GM19395 (cell line): ENCODE data around the gene ANKFN1.

Experiments used
- ATAC-seq: cut with Tn5 transposase; IDR thresholded peaks from one replicate; pipeline ENCODE4 v1.9.1; 2021; ENCODE audit warnings: mild to moderate bottlenecking, moderate library complexity; ENCODE audit not compliant: unreplicated experiment

ANKFN1 gene

DNA sequence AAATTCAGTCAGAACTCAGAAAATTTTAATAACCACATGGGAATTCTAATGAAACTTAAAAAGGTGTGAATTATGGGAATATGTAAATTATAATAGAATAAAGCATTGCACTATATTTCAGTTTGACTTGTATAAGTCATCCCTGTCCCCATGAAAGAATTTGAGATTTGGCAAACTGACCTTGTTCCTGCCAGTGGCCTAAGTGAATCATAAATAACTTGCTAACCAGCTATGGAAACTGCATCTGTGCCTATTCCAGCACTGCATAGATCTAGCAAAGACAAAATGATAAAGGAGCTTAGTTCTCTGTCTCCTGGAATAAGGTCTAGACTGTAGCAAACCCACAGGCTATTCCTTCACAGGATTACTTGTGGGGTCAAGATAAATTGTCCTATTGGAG, 333.5 kb downstream of the ANKFN1 start:
- ATAC-seq = no peak

- ATAC-seq = no peak
Observed at GRCh38 chr17:56488800-56489199, 335.5 kb downstream of the ANKFN1 start.

DNA sequence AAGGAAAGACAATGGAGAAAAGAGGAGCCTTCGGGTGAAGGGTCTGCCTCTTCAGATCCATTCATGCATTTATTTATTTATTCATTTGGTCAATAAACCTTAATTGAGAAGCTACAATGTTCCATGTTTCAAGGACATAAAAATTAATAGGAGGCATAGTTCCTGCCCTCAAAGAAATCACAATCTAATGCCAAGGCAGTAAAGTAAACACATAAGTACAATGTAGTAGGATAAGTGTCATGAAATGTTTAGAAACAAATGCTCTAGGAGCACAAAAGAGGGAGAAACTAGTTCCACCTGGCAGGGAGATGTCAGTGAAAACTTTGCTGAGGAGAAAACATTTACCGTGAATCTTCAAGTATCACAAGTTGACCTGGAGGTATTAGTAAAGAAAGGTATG, 336.7 kb downstream of the ANKFN1 start:
- ATAC-seq = no peak

DNA sequence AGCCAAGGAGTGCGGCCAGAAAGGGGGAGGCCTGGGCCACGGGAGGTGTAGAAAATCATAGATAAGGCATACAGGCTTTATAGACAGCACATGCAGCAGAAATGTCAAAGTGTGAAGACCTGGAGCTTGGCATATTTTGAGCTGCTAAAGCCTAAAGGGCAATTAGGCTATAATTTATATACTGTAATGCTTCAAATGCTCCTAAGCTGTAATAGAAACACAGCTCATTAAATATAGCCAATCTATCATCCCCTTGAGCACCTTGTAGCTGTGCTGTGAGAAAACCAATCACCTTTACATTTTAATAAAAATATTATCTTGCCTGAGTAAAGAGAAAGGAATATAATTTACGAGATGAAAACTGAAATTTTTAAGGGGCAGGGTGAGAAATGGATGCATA, 342.3 kb downstream of the ANKFN1 start:
- no peak for ATAC-seq

- no peak for ATAC-seq
Observed at GRCh38 chr17:56497132-56497531, 343.9 kb downstream of the ANKFN1 start.

DNA sequence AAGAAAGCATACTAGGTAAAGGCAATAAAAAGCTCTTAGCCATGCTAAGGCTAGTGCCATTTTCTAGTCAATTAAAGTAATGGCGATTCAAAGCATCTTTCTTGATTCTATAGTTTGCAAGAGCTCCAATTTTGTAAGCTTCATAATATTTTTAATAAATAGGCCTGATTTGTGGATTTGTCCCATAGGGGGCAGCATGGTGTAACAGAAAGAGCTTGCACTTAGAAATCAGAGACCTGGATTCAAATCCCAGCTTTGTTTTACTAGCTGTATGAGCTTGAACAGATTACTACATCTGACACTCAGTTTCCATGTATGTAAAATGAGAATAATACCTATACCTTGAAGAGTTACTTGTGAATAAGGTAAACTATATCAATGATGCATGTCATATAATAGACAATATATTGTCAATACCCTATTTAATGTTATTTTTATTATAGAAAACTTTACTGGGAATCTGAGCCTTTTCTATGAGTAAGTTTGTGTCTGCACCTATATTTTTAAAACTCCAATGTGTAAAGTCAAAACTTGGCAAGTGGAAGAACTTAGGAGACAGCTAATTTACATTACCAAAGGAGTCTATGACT, 346.6 kb downstream of the ANKFN1 start:
- no peak for ATAC-seq

- ATAC-seq = no peak
Observed at GRCh38 chr17:56502120-56502654, 348.9 kb downstream of the ANKFN1 start.

GRCh38 chr17:56505154-56505756, 352.0 kb downstream of the ANKFN1 start:
- no peak for ATAC-seq

DNA sequence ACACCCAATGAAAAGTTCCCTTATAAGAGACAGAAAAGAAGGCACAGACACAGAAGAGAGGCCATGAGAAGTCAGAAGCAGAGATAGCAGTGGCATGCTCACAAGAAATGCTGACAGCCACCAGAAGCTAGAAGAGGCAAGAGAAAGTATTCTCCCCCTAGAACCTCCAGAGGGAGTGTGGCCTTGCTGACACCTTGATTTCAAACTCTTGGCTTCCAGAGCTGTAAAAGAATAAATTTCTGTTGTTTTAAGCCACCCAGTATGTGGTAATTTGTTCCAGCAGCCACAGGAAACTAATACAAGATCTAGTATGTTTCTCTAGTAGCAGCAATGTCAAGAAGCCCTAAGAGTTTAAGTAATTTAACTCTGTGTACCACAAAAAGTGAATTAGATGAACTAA, 353.1 kb downstream of the ANKFN1 start:
- no peak for ATAC-seq

DNA sequence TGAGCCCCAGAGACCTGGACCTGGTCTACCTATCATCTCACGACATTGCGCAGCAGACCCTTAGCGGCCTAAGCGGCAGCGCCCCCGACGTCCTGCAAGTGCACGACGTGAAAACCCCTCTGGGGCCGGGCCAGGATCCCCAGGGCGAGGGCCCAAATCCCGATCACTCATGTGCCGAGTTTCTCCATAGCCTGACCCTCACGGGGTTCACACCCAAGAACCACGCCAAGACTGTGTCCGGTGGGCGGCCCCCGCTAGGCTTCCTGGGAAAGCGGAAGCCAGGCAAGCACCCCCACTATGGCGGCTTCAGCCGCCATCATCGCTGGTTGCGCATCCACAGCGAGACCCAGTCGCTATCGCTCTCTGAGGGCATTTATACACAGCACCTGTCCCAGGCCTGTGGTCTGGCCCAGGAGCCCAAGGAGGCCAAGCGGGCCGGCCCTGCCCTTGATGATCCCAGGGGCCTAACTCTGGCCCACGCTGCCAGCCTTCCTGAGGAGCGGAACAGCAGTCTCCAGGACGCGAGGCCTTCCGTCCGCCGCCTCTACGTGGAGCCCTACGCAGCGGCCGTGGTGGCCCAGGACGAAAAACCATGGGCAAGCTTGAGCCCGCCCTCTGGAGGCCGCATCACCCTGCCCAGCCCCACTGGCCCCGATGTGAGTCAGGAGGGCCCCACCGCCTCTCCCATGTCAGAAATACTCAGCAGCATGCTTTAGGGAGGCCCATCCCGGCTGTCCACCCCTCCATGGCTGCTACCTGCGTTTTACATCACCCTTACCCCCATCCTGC, 357.5 kb downstream of the ANKFN1 start:
- no peak for ATAC-seq

DNA sequence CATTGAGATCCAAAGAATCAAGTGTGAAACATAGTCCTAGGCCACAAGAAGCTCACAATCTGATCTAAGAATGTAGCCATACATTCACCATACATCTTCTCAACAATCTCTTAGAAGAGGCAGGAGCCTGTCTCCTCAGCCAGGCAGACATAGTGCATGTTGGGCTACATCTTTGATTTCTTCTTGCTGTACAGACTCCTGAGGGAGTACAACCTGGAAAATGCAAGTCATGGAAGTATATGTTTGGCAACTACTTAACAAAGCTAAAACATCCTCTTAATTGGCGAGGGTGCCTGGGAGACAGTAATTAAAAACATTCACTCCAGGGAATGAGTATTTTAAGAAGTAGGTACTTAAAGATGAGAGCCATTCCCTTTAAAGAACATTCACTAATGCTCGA, 361.0 kb downstream of the ANKFN1 start:
- ATAC-seq = no peak

- ATAC-seq = no peak
Observed at GRCh38 chr17:56514899-56515298, 361.6 kb downstream of the ANKFN1 start.

- no peak for ATAC-seq
Observed at GRCh38 chr17:56521414-56522141, 368.3 kb downstream of the ANKFN1 start.

- no peak for ATAC-seq
Observed at GRCh38 chr17:56523042-56523441, 369.8 kb downstream of the ANKFN1 start.

- ATAC-seq = no peak
Observed at GRCh38 chr17:56528696-56529095, 375.4 kb downstream of the ANKFN1 start.

- ATAC-seq = no peak
Observed at GRCh38 chr17:56532926-56533325, 379.7 kb downstream of the ANKFN1 start.

- no peak for ATAC-seq
Observed at GRCh38 chr17:56536766-56537165, 383.5 kb downstream of the ANKFN1 start.

DNA sequence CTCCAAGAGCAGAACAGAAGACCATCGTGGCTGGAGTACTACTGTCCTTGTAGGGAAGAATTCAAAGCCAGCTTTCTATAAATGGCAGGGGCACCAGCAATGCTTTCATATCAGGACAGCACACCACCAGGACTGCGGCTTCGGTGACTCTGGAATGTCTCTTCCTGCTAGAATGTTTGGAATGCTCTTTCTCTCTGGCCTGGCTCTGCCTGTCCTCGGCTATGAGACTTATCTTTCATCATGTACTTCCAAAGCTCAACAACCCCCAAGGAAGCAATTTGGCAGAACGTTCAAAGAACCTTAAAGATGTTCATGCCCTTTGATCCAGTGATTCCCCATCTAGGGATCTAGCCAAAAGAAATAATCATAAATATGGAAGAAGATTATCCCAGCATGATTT, 387.6 kb downstream of the ANKFN1 start:
- no peak for ATAC-seq

DNA sequence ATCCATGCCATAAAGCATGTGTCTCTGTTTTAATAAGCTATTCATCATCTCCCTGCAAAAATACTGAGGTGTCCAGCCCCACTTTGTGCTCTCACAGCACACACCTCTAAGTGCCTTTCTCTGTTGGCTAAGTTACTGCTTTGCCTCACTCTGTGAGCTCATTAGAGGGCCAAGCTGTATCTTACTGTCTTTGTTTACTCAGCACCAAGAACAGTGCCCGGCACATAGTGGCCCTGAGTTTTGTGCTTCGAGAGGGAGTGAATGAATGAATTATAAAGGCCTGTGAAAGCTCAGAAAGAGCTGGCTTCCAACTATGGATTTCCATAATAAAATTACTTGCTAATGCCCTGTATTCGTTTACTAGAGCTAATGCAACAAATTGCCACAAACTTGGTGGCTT, 390.0 kb downstream of the ANKFN1 start:
- ATAC-seq = no peak

DNA sequence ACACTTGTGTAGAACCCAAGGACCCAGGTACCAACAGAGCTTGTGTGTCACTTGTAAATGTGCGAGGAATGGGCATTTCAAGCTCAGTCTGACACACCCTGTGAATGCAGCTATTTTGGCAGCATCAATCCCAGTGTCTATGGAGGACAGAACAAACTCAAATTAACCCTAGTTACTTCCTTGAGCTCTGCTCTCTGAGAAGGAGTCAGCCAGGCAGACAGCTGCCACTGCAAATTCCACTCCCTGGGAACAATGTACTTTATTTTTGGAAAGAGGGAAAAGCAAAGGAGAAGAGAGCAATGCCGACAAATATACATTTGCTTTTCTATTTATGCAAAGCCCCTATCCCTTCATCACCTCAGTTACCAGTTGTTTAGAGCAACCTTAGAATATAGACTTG, 391.8 kb downstream of the ANKFN1 start:
- no peak for ATAC-seq

GRCh38 chr17:56545930-56546329, 392.7 kb downstream of the ANKFN1 start:
- no peak for ATAC-seq
